PC-3 (cell line): ENCODE data around the gene TRAPPC2L. TPM values are rescaled to one million over a fixed set of nuclear protein-coding genes. Genes with fewer than 3 reads are reported as not detected.
"Not testable (repeated sequence)": the region's sequence is repeated elsewhere in the genome, so short reads cannot be mapped to it uniquely, and the experiment has no call there.

Experiments
- ATAC-seq: fragments of 200-7000 bp; cut with Tn5 transposase; 2 replicates; pipeline ENCODE4 v1.9.1; 2020; ENCODE audit warnings: mild to moderate bottlenecking, moderate library complexity
- BruUV-seq: library from RNA; stranded (reverse); fragments of 400-500 nt; replicated peaks from 2 replicates; lab custom pipeline; 2021; lab: Mats Ljungman, UMichigan
- CTCF ChIA-PET: fragments of 300-600 bp; sonication (Branson Sonifier 250); formaldehyde crosslinking; loops from one replicate; lab custom pipeline; 2022; ENCODE audit warnings: antibody characterized with exemption; lab: Charles Lee
- POLR2A ChIA-PET: fragments of 300-600 bp; sonication (Branson Sonifier 250); formaldehyde crosslinking; loops from one replicate; lab custom pipeline; 2022; ENCODE audit warnings: antibody characterized with exemption; ENCODE audit not compliant: unreplicated experiment; lab: Charles Lee
- DNase-seq: peaks from one replicate; pipeline ENCODE4 v3.0.0-alpha.2; 2015
- H2AFZ ChIP-seq: fragments of 300-600 bp; sonication (generic); 2 replicates; pipeline ENCODE4 v1.6.0; 2016; ENCODE audit warnings: antibody characterized with exemption, low read length
- H3F3A ChIP-seq: fragments of 300-600 bp; sonication (generic); one replicate; pipeline ENCODE4 v1.6.0; 2017; ENCODE audit warnings: antibody characterized with exemption, low read length, control low read depth, mild to moderate bottlenecking; ENCODE audit not compliant: unreplicated experiment
- H3K27ac ChIP-seq: fragments of 300-600 bp; sonication (generic); 2 replicates; pipeline ENCODE4 v1.5.1; 2016; ENCODE audit warnings: mild to moderate bottlenecking, low read length
- H3K27me3 ChIP-seq: fragments of 300-600 bp; sonication (generic); 2 replicates; pipeline ENCODE4 v1.6.1; 2016; ENCODE audit warnings: low read length, mixed read lengths
- H3K36me3 ChIP-seq: fragments of 300-600 bp; sonication (generic); 2 replicates; pipeline ENCODE4 v1.6.1; 2016; ENCODE audit warnings: low read depth, mixed run types, low read length, mixed read lengths
- H3K4me1 ChIP-seq: fragments of 300-600 bp; sonication (generic); 2 replicates; pipeline ENCODE4 v1.5.1; 2016; ENCODE audit warnings: low read length; ENCODE audit not compliant: insufficient read depth
- H3K4me2 ChIP-seq: fragments of 300-600 bp; sonication (generic); 2 replicates; pipeline ENCODE4 v1.6.0; 2016; ENCODE audit warnings: low read length
- H3K4me3 ChIP-seq: fragments of 300-600 bp; sonication (generic); 2 replicates; pipeline ENCODE4 v1.5.1; 2016; ENCODE audit warnings: mild to moderate bottlenecking, low read length, mixed read lengths
- H3K79me2 ChIP-seq: fragments of 300-600 bp; sonication (generic); 2 replicates; pipeline ENCODE4 v1.6.1; 2017; ENCODE audit warnings: low read length, mixed read lengths
- H3K9ac ChIP-seq: fragments of 300-600 bp; sonication (generic); 2 replicates; pipeline ENCODE4 v1.6.0; 2016; ENCODE audit warnings: mild to moderate bottlenecking, low read length
- H3K9me2 ChIP-seq: fragments of 300-600 bp; sonication (generic); replicated peaks from 2 replicates; pipeline ENCODE4 v1.6.1; 2016; ENCODE audit warnings: mixed run types, low read length, mixed read lengths
- H3K9me3 ChIP-seq: fragments of 300-600 bp; sonication (generic); 2 replicates; pipeline ENCODE4 v1.6.1; 2016; ENCODE audit warnings: low read length, mixed read lengths
- H4K20me1 ChIP-seq: fragments of 300-600 bp; sonication (generic); 2 replicates; pipeline ENCODE4 v1.6.1; 2016; ENCODE audit warnings: low read length, mixed read lengths
- CTCF ChIP-seq: fragments of 300-600 bp; sonication (generic); conservative IDR thresholded peaks from 2 replicates; pipeline ENCODE4 v1.5.1; 2017; ENCODE audit warnings: antibody characterized with exemption, low read depth, mild to moderate bottlenecking, low read length
- EZH2 ChIP-seq: fragments of 300-600 bp; sonication (generic); IDR thresholded peaks from one replicate; pipeline ENCODE4 v1.6.1; 2017; ENCODE audit warnings: antibody characterized with exemption, mild to moderate bottlenecking, low read length; ENCODE audit not compliant: unreplicated experiment
- EZH2phosphoT487 ChIP-seq: fragments of 300-600 bp; sonication (generic); IDR thresholded peaks from 2 replicates; pipeline ENCODE4 v1.6.1; 2018; ENCODE audit warnings: mild to moderate bottlenecking, antibody characterized with exemption, low read length, borderline replicate concordance
- intact Hi-C: fragments of 100-400 bp; cut with micrococcal nuclease; formaldehyde crosslinking; loops from 2 replicates; pipeline ENCODE4 v1.9.0; 2023
- total RNA-seq: library from RNA; depleted of rRNA; stranded (reverse); fragments of >200 nt; gene quantifications from 2 replicates; pipeline ENCODE4 v1.2.3, GENCODE V29; 2014

The TRAPPC2L gene
- total RNA-seq, 1 experiment from 2014 or later = 77.5 TPM

- intact Hi-C loops = no loop called here
- H3K36me3 ChIP-seq = no peaks in the 10 kb centered on the region
- POLR2A ChIA-PET = no interaction called here
Measured at GRCh38 chr16:88891083-88891482, 34.2 kb downstream of the TRAPPC2L start.

GRCh38 chr16:88892065-88892464 is 35.1 kb downstream of the TRAPPC2L start:
- no peaks in the 10 kb centered on the region for H3K9me2 ChIP-seq
- H4K20me1 ChIP-seq = no peaks in the 10 kb centered on the region
- H3K79me2 ChIP-seq = no peaks in the 10 kb centered on the region
- DNase-seq = no peak
- no peak overlapping the region for H3K4me3 ChIP-seq
- ChIA-PET CTCF (no interaction called here), POLR2A (no interaction called here)
- H3K4me2 ChIP-seq = no peak overlapping the region
- no TSS peak for BruUV-seq
- no peak for TF ChIP-seq CTCF
- TF ChIP-seq EZH2 = no peak
- TF ChIP-seq EZH2phosphoT487 = no peak
- no peaks in the 10 kb centered on the region for H3F3A ChIP-seq
- no peaks in the 10 kb centered on the region for H3K27me3 ChIP-seq
- ATAC-seq = no peak
- H3K27ac ChIP-seq = no peak overlapping the region
- no peaks in the 10 kb centered on the region for H3K36me3 ChIP-seq
- no peak overlapping the region for H3K9ac ChIP-seq
- no peak overlapping the region for H2AFZ ChIP-seq
- H3K9me3 ChIP-seq = no peaks in the 10 kb centered on the region
- H3K4me1 ChIP-seq = no peaks in the 10 kb centered on the region
- intact Hi-C loops = no loop called here

More at GRCh38 chr16:88891083-88891482, 34.2 kb downstream of the TRAPPC2L start:
- ATAC-seq (no peak), DNase-seq (no peak)
- Histone ChIP-seq H4K20me1 (no peaks in the 10 kb centered on the region), H3F3A (no peaks in the 10 kb centered on the region), H3K27ac (no peak overlapping the region), H3K4me1 (no peaks in the 10 kb centered on the region), H3K27me3 (no peaks in the 10 kb centered on the region), H3K9ac (no peak overlapping the region), H3K79me2 (no peaks in the 10 kb centered on the region), H3K4me3 (no peak overlapping the region), H3K9me2 (no peaks in the 10 kb centered on the region), H3K9me3 (no peaks in the 10 kb centered on the region), H2AFZ (no peak overlapping the region), H3K4me2 (no peak overlapping the region)
- TF ChIP-seq EZH2phosphoT487 = no peak
- TF ChIP-seq CTCF = no peak
- no peak for TF ChIP-seq EZH2
- BruUV-seq = no TSS peak
- CTCF ChIA-PET = no interaction called here

- Histone ChIP-seq H3K27ac (no peak overlapping the region), H2AFZ (no peak overlapping the region), H3K9me2 (no peaks in the 10 kb centered on the region), H3K4me2 (no peak overlapping the region), H3K9me3 (no peaks in the 10 kb centered on the region), H3K27me3 (no peaks in the 10 kb centered on the region), H4K20me1 (no peaks in the 10 kb centered on the region), H3K4me3 (no peak overlapping the region), H3F3A (no peaks in the 10 kb centered on the region), H3K9ac (no peak overlapping the region), H3K36me3 (no peaks in the 10 kb centered on the region), H3K79me2 (no peaks in the 10 kb centered on the region), H3K4me1 (no peaks in the 10 kb centered on the region)
- TF ChIP-seq EZH2 (no peak), CTCF (no peak), EZH2phosphoT487 (no peak)
- DNase-seq (no peak), ATAC-seq (no peak)
- intact Hi-C loops = no loop called here
- ChIA-PET CTCF (no interaction called here), POLR2A (no interaction called here)
- no TSS peak for BruUV-seq
Measured at GRCh38 chr16:88893127-88893968, 36.4 kb downstream of the TRAPPC2L start.

GRCh38 chr16:88894266-88894665 is 37.3 kb downstream of the TRAPPC2L start:
- H3K27ac ChIP-seq, H3F3A ChIP-seq, H3K4me1 ChIP-seq, H3K36me3 ChIP-seq, H3K4me2 ChIP-seq, BruUV-seq, CTCF ChIA-PET, DNase-seq, H3K27me3 ChIP-seq, H2AFZ ChIP-seq, intact Hi-C loops, H4K20me1 ChIP-seq, H3K4me3 ChIP-seq, ATAC-seq, H3K79me2 ChIP-seq, H3K9me3 ChIP-seq, POLR2A ChIA-PET, H3K9me2 ChIP-seq, H3K9ac ChIP-seq: not testable (repeated sequence)
